AG04450 (cell line): ENCODE results near the gene FTH1. TPM values are rescaled to one million over a fixed set of nuclear protein-coding genes. Genes with fewer than 3 reads are reported as not detected.
A peak's percentile ranks its signal among the peaks of the same experiment; 100 is the strongest.
"Not testable (repeated sequence)": the region's sequence is repeated elsewhere in the genome, so short reads cannot be mapped to it uniquely, and the experiment has no call there.

Experiments used
- CTCF ChIA-PET: fragments of 300-600, 350-600 bp; formaldehyde crosslinking; extraction: SDS; loops from one replicate; lab custom pipeline; 2022; ENCODE audit warnings: antibody characterized with exemption, inconsistent platforms; lab: Charles Lee
- POLR2A ChIA-PET: fragments of 350-600 bp; formaldehyde crosslinking; extraction: SDS; loops from one replicate; lab custom pipeline; 2021; ENCODE audit warnings: antibody characterized with exemption, inconsistent platforms; lab: Yijun Ruan, JAX
- DNase-seq: peaks from one replicate; pipeline ENCODE4 v3.0.0-alpha.2; 2011; ENCODE audit warnings: low read depth, low spot score
- H3K27ac ChIP-seq: one replicate; pipeline ENCODE4 v1.5.1; 2012; ENCODE audit warnings: low read depth, low read length, control low read depth
- H3K27me3 ChIP-seq: one replicate; pipeline ENCODE4 v1.6.0; 2012; ENCODE audit warnings: low read length; ENCODE audit not compliant: control insufficient read depth, insufficient read depth
- H3K4me3 ChIP-seq: 2 replicates; pipeline ENCODE4 v1.5.1; 2011; ENCODE audit warnings: mild to moderate bottlenecking, low read depth, low read length, control low read depth
- H3K9me3 ChIP-seq: 2 replicates; pipeline ENCODE4 v1.5.1; 2012; ENCODE audit warnings: low read length; ENCODE audit not compliant: control insufficient read depth, insufficient read depth
- polyA plus RNA-seq: library from polyadenylated mRNA; depleted of rRNA; stranded (reverse); fragments of >200 nt; gene quantifications from 2 replicates; pipeline ENCODE4 v1.2.3, GENCODE V29; 2011
- TF ChIP-seq, protein P1 (sequence below): IDR thresholded peaks from 2 replicates; pipeline ENCODE4 v1.5.1; 2011; ENCODE audit warnings: low read depth, low read length, control low read depth, inconsistent platforms

Gene FTH1
- polyA plus RNA-seq, 1 experiment, result 3,294 TPM

DNA sequence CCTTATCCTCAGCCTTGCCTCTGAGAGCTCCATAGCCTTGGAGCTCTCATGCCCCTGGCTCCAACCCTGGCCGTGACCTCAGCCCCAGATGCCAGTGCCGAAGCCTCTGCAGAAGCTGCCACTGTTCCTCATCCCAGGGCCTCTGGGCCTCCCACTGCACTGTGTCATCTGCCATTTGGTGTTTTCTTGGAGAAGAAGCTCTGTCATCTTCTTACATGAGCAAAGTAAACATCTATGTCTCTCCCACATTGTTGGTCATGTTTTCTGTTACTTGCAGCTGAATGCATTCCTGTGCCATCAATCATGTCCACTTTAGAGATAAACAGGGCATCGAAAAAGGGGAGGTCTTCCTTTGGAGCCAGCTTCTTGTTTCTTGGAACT, 45.0 kb upstream of the FTH1 start:
- TF ChIP-seq, protein P1, sequence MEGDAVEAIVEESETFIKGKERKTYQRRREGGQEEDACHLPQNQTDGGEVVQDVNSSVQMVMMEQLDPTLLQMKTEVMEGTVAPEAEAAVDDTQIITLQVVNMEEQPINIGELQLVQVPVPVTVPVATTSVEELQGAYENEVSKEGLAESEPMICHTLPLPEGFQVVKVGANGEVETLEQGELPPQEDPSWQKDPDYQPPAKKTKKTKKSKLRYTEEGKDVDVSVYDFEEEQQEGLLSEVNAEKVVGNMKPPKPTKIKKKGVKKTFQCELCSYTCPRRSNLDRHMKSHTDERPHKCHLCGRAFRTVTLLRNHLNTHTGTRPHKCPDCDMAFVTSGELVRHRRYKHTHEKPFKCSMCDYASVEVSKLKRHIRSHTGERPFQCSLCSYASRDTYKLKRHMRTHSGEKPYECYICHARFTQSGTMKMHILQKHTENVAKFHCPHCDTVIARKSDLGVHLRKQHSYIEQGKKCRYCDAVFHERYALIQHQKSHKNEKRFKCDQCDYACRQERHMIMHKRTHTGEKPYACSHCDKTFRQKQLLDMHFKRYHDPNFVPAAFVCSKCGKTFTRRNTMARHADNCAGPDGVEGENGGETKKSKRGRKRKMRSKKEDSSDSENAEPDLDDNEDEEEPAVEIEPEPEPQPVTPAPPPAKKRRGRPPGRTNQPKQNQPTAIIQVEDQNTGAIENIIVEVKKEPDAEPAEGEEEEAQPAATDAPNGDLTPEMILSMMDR, result no peak
- DNase-seq, result no peak
- POLR2A ChIA-PET, result interaction anchor here (0.5 to 1.1 kb wide), 4 partner anchors 9 to 45 kb away, joined by 3 to 8 read pairs (median 4); partner anchors contain the start of gene FTH1
- Histone ChIP-seq H3K27me3 (no peaks in the 10 kb centered on the region), H3K4me3 (no peak overlapping the region), H3K9me3 (peaks cover 3% of the 10 kb centered on the region; the same call in 1 of the 2 replicates), H3K27ac (no peak overlapping the region)
- CTCF ChIA-PET, result interaction anchor here (0.6 to 1.7 kb wide), 3 partner anchors 12 to 1644 kb away, joined by 3 to 7 read pairs (median 5); no protein-coding TSS in a partner anchor

DNA sequence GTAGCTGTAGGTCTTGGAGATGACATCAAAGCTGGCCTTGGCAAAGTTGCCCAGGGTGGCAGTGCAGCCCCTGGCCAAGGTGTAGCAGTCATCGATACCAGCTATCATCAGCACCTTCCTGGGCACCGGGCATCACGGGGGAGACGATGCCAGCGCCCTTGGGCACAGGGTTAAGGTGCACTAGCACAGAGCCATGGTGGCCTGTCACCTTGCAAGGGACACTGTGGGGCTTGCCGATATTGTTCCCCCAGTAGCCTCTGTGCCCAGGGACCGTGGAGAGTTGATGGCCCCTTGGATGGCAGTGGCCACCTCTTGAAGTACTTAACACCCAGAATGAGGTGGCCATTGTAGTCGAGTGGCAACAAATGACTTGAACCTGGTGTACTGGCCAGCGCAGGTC, 44.4 kb upstream of the FTH1 start:
- DNase-seq, result no peak
- Histone ChIP-seq H3K27me3 (no peaks in the 10 kb centered on the region), H3K9me3 (peaks cover 3% of the 10 kb centered on the region; the same call in 1 of the 2 replicates), H3K4me3 (no peak overlapping the region), H3K27ac (no peak overlapping the region)
- ChIA-PET POLR2A (interaction anchor here (0.5 to 1.1 kb wide), 3 partner anchors 13 to 41 kb away, joined by 3 to 4 read pairs (median 3); no protein-coding TSS in a partner anchor), CTCF (interaction anchor here (1.7 kb wide), 1 partner anchor 70 kb away, joined by 7 read pairs; no protein-coding TSS in a partner anchor)
- TF ChIP-seq, protein P1, result no peak

DNA sequence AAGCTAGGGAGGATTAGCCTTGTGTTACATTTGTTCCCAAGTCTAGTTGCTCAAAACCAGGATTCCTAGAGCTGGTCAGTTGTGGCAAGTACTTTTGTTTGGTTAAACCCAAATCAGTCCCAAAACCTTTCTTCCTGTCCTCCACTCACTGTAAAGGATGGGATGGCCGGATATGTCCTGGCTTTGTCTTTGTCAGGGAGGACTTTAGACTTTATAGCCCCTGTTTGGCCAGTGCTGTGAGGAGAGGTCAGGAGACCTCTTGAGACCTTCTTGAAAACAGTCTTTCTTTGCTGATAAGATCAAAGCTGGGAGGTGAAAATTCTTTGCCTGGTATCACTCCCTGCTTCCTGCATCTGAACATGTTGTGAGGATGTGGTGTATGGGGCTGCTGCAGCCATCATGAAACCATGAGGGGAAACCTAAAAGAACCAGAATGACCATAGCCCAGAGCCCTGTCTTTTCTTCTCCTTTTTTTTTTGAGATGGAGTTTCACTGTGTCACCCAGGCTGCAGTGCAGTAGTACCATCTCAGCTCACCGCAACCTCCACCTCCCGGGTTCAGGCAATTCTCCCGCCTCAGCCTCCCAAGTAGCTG, 43.6 kb upstream of the FTH1 start:
- H3K9me3 ChIP-seq, result peaks cover 3% of the 10 kb centered on the region; the same call in 1 of the 2 replicates
- no peak for DNase-seq
- H3K27me3 ChIP-seq, result no peaks in the 10 kb centered on the region
- ChIA-PET CTCF (no interaction called here), POLR2A (interaction anchor here (0.5 to 0.6 kb wide), 2 partner anchors 18 to 43 kb away, joined by 3 read pairs; no protein-coding TSS in a partner anchor)
- H3K27ac ChIP-seq, result no peak overlapping the region
- H3K4me3 ChIP-seq, result no peak overlapping the region
- TF ChIP-seq, protein P1, result no peak

DNA sequence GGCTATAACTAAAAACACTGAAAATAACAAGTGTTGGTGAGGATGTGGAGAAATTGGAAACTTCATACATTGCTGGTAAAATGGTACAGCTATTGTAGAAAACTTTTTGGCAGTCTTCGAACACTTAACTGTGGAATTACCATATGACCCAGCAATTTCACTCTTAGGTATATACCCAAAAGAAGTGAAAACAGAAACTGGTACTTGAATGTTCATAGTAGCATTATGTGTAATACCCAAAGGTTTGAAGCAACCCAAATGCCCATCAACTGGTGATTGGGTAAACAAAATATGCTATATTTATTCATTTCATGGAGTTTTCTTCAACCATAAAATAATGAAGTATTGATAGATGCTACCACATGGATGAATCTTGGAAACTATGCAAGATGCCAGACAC, 40.8 kb upstream of the FTH1 start:
- no peak overlapping the region for H3K4me3 ChIP-seq
- POLR2A ChIA-PET, result interaction anchor here (0.9 kb wide), 1 partner anchor 40 kb away, joined by 3 read pairs; no protein-coding TSS in a partner anchor
- TF ChIP-seq, protein P1, result no peak
- CTCF ChIA-PET, result no interaction called here
- no peak overlapping the region for H3K27ac ChIP-seq
- no peaks in the 10 kb centered on the region for H3K27me3 ChIP-seq
- H3K9me3 ChIP-seq, result peaks cover 3% of the 10 kb centered on the region; the same call in 1 of the 2 replicates
- no peak for DNase-seq

DNA sequence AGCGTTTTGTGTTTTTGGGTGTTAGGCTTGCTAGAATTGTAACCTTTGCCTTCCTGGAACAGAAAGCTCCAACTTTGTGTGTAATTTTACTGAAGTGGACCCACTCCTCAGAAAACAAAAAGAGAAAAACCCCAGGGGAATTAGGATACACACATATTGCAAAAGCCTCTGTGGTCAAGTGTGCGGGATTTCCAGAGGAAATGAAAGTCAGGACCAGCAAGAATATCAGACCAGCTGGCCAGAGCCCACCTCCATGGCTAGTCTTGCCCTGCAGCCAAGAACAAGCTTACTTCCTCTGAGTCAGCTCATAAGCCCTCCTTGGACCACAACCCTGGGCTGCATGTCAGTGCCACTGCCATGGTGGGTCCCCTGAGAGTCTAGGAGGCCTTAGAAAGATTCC, 37.0 kb upstream of the FTH1 start:
- H3K27ac ChIP-seq, result no peak overlapping the region
- TF ChIP-seq, protein P1, result no peak
- peaks cover 15% of the 10 kb centered on the region for H3K9me3 ChIP-seq
- H3K27me3 ChIP-seq, result no peaks in the 10 kb centered on the region
- ChIA-PET POLR2A (interaction anchor here (1.0 to 1.4 kb wide), 2 partner anchors 32 to 37 kb away, joined by 3 to 4 read pairs; partner anchors contain the start of gene FTH1), CTCF (interaction anchor here (0.7 kb wide), 1 partner anchor 9 kb away, joined by 3 read pairs; no protein-coding TSS in a partner anchor)
- DNase-seq, result peak; percentile 42
- no peak overlapping the region for H3K4me3 ChIP-seq

DNA sequence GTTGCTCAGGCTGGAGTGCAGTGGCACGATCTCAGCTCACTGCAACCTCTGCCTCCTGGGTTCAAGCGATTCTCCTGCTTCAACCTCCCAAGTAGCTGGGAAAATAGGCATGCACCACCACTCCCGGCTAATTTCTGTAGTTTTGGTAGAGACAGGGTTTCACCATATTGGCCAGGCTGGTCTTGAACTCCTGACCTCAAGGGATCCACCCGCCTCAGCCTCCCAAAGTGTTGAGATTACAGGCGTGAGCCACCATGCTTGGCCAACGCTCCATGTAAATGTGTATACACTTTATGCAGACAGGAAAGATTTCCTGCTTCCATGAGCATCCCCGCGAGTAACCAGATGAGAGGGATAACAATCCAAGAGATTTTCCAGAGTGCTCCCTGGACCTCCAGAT, 34.8 kb upstream of the FTH1 start:
- POLR2A ChIA-PET, H3K27ac ChIP-seq, H3K27me3 ChIP-seq, CTCF ChIA-PET, DNase-seq, H3K4me3 ChIP-seq: not testable (repeated sequence)
- H3K9me3 ChIP-seq, result peaks cover 19% of the 10 kb centered on the region
